GM19193 (cell line): ENCODE results near the gene VAV3.

Experiments
- POLR2A ChIP-seq: IDR thresholded peaks from 4 replicates; pipeline ENCODE4 v1.6.1; 2011; ENCODE audit not compliant: insufficient read depth, insufficient read length; ENCODE audit errors: extremely low read depth

The VAV3 gene

DNA sequence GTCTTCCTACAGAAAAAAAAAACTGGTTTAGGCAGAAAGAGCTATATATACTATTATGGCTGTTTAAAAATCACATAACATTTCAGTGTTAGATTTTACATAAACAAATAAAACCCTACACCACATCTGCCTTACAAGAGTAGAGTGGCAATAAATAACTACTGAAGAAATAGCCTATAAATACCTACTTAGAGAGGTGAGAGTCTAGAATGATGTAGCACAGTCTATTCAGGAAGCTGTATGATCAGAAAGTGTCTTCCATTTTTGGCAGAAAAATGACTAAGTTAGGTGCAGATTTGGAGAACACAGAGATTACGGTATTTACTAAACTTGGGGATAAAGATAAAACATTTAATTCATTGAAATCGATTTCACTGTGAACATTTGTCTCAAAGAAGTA lies 75.5 kb downstream of the VAV3 start:
- TF ChIP-seq POLR2A: no peak

DNA sequence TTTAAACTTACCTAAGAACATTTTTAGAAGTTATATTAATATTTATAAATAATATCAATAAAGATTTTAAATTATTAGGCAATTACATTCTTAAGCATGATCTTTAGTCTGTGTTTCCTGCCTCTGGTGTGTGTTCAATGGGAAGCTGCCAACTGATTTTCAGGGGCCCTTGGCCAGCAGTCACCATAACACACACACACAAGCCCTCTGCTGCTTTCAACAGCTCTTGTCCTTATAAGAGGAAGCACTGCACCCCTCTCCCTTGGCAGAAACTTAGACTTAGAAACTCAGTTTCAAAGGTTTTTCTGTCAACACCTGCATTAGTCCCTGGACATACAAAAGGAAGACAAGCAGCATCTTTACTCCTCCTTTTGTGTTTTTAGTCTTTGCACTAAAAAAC lies 81.4 kb downstream of the VAV3 start:
- TF ChIP-seq POLR2A: no peak

DNA sequence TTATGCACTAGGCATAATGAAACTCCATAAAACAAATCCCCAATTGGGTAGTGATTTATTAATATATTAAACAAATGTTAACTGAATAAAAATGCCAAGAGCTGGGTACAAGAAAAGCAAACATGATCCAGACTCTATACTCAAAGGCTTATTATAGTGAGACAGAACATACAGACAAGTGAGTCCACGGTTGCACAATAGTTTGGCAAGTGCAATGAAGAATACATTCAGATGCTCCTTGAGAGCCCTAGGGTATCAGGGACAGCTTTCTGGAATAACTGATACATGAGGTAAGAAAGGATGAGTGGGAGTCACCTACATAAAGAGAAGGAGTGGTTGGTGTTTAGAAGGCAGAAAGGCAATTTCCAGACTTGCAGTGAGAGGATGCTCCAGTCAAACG lies 85.1 kb downstream of the VAV3 start:
- no peak for TF ChIP-seq POLR2A

DNA sequence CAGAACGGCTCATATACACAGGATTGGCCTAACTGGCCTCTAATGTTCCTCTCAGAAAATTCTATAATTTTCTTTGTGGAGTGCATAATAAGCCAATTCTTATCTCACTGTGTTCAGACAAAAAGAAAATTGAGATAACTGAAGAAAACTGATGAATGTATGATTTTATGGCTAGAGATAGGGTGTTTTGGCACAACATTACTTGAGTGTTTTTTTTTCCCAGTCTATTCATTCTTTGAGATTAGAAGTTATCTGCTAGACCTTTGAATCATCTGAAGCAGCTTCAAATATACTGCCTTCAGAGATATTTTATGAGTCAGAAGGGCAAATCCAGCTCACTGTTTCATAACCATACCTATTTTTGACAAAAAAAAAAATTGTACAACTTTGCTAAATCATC lies 85.6 kb downstream of the VAV3 start:
- TF ChIP-seq POLR2A: no peak

DNA sequence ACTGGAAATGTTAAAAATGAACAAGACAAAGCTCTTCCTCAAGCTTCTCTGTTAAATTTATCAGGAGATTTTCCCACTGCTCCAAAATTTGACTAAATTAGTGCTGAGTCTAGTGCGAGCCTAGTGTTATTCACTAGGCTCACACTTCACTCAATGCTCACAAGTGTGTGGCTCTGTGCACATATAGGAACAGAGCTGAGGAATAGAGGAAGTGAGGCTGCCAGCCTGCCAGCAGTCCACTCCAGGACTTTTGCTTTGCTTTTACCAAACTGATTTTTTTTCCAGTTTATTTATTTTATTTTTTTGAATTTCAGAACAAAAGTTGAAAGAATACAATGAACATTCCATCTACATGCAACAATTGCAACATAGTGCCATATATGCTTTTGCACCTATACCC lies 87.2 kb downstream of the VAV3 start:
- no peak for TF ChIP-seq POLR2A

DNA sequence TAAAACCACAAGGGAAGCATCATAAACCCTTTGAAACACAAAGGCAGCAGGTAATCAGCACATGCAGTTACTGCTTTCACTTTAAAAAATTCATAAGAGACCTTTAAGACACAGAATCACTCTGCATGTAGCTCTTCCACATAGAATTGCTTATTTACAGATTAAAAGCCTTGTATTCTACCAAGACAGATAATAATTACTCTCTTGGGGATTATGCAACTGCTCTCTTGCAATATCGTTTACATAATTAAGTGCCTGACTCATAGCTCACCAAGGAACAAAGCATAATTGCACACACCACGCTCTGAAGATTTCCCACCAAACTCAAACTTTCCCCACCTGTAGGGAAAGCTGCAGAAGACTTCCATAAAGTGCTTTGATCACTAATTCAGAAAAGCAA lies 87.9 kb downstream of the VAV3 start:
- TF ChIP-seq POLR2A: no peak

DNA sequence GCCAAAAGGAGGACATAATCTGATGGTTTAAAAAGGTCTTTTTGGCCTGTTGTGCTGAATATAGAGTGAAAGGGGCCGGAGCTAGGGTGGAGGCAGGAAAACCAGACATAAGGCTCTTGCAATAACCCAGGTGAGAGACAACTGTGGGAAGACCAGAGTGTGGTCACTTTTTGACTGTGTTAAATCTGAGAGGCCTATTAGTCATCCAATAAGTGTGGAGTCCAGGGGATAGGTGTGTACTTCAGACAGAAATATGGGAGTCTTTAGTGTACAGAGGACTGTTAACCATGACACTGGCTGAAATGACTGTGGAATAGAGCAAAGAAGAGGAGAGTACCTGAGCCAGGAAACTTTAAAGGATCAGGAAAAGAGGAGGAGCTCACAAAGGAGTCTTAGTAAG lies 89.3 kb downstream of the VAV3 start:
- TF ChIP-seq POLR2A: no peak

DNA sequence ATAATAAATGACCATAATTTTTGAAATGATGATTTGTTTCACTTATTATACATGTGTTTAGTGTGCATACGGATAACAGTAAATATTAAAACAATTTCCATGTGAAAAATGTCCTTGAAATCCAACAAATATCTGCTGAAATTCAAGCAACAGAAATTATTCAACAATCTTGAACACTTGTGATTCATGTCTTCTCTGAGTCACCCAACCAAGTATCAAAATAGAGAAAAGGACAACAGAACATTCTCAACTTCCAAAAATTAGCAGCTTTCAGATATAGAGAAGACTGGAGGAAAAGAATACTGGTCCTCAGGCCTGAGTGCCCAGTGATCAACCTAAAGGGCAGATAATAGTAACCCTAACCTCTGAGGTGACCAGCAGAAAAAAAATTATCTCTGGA lies 90.8 kb downstream of the VAV3 start:
- TF ChIP-seq POLR2A: no peak

DNA sequence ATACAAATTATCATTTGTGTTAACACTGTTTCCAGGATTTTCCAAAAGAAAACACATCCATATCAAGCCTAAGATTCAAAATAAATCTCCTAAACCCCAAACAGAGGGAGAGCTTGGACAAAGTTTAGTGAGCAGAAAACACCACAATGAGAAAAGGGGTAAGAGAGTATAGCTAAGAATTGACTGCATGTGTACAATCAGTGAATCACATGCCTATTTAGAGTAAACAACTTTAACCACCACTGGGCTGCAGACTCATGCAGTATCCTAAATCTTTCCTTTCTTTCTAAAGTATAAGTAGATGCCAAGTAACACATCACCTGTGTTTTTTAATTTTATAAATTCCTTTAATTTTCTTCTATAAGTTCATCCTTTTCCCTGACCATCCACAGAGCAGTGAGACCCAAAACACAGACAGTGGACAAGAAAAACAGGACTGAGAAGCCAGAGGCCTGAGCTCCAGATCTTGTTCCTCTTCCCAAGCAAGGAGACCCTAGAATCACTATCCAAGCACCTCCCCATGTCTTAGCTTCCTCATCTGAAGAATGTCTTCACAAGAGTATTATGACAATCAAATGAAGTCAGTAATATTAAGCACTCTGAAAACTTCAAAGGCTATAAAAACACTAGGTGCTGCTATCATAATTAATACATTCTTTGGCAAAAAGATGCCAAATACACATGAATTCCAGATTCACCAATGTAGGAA lies 93.1 kb downstream of the VAV3 start:
- TF ChIP-seq POLR2A: no peak

DNA sequence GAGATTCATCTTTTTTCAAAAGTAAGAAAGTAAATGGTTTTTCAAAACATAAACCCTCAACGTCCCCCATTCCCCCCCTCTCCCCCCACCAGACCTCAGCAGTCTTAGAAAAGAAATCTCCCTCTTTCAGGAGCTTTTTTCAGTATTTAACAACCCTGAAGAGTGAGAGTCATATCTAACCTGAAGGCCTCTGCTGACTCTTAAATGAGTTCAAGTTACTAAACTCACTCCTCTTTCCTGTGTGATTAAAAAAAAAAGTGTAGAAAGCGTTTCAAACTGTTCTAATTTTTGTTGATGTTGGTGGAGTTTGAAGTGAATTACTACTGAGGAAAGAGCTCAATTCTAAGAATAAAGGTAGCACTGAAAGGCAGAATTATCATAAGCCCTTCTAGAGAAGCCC lies 93.7 kb downstream of the VAV3 start:
- TF ChIP-seq POLR2A: no peak

DNA sequence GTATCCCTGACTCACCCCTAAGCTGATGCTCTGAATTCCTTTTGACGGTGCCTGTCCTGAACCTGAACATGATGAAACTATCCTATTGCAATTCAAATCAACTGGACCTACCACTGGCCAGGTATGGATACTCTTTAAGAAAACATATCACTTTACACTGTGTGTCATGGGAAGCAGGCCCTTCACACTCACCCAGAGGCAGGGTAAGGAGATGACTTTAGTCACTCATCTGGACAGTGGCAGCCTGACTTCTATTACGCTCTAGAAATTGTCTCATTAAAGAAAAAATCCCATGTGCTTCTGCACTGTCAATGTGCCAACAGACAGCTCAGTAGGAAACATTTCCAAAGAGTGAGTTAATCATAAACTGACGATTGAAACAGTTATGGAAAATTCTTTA lies 94.3 kb downstream of the VAV3 start:
- no peak for TF ChIP-seq POLR2A

DNA sequence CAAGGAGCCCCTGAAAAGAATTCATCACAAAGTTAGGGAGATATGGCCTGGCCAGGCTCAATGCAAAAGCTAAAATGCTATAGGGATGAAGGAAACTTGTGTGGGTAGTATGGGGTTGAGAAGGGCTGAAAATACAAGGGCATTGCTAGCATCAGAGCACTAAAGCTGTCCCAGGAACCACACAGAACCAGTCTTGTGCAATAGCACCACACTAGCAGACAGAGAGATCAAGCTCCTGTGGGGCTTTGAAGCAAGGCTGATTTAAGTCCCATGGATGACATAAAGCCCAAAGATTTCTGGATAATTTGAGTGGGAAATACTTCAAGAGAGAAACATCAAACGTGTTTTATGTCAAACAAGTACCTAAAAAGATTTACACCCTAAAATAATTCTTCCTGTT lies 97.1 kb downstream of the VAV3 start:
- no peak for TF ChIP-seq POLR2A

DNA sequence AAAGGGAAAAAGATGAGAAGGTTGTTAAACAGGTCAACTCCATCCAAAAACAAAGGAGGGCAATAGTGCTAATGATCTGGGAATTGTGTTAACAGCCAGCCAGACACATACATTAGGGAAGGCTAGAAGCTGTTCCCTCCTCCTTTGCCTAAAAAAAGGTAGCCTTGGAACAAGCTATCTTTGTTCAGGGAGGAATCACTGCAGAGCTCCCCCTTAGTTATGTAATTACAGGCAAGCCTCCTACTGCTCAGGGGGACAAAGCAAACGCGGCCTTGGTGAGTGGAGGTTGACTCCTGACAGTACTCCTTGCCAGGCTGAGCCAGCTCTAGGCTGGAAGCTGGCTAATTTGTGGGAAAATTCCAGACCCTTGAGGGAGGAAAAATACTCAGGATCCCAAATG lies 97.6 kb downstream of the VAV3 start:
- TF ChIP-seq POLR2A: no peak

DNA sequence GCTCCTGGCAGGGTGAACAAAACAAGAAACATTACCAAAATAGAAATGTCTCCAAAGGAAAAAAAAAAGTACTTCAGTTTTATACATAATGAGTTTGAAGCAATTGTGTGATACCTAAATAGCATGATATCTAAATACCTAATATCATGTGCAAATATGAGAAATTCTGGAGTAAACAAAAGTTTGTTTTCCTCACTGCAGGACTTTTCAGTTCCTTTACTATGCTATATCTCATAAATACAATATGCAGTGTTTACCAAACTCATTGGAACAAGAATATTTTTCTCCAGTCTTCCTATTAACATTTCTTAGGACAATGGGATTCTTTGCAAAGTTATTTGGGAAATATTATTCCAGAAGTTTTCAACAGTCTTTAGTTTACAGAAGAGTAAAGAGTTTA lies 98.1 kb downstream of the VAV3 start:
- no peak for TF ChIP-seq POLR2A

DNA sequence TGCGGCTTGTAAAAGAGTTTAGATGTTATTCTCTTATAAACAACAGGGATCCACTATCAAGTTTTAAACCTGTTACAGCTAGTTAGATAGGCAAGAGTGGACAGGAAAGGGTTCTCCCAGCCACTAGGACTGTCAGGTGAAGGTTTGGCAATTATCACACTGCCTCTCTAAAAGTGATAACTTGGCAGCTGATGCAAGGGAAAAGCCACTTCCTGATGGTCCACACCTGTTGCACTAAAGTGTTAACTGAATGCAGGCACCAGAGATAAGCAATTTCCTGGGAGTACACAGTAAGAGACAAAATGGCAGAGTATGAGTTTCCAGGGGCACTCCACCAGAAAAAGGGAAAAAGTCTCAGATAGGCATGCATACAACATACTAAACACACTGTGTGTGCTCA lies 99.4 kb downstream of the VAV3 start:
- no peak for TF ChIP-seq POLR2A

DNA sequence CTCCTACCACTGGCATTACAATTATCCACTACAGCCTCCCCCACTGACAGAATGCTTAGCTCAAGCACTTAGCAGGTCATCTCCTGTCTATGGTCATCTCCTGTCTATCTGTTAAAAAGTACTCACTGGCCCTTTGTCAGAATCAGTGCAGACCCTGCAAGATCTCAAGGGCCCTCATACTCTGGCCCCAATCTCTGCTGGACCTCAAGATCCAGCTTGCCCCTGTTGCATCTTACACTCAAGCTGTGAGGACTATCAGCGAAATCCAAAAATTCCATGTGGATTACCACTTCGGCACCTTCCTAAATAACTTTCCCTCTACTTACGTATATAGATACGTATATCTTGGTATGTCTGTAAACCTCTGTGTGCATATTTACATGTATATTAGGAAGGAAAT lies 101.6 kb downstream of the VAV3 start:
- no peak for TF ChIP-seq POLR2A

DNA sequence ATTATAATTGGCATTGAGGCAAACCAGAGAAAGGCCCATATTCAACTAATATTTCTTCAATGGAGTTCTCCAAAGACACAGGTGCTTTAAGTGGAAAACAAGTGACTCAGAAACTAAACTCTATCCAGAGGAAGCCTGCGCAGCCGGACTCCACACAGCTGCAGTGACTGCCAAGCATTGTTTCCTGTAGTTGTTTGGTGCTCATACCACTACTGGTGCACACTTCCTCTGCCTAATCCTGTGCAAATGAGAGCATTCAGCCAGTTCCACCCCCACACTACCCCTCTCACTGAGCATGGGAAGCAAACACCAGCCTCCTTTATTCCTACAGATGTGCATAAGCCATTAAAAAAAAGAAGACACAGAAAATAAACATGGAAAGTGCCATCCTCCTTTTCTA lies 102.9 kb downstream of the VAV3 start:
- no peak for TF ChIP-seq POLR2A
